ENCODE results near the gene MYH14. TPM values are rescaled to one million over a fixed set of nuclear protein-coding genes. Genes with fewer than 3 reads are reported as not detected.
"Not testable (repeated sequence)": the region's sequence is repeated elsewhere in the genome, so short reads cannot be mapped to it uniquely, and the experiment has no call there.

The MYH14 gene
- total and polyA plus RNA-seq, 2 of the 8 experiments (the other 6 are each of a cell fraction or from before 2014, with no cell fraction given): 17.3 to 28.6 TPM

DNA sequence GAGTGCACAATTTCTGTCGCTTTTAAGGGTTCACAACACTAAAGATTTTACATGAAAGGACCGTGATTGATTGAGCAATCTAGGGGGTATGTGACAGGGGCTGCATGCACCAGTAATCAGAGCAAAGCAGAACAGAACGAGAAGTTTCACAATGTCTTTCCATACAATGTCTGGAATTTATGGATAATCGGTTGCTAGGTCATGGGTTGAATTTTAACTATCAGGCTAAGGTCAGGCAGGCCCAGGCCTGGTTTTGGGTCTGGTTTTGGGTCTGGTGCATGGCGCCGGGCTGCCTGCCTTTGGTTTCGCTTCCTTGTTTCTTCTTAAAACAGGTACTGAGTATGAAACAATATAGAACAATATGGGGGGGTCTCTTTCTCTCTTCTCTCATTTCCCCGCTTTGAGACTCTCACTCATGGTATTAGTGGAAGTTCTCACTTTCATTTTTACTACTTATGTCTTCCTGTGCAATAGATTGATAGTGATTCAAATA is 143.7 kb downstream of the MYH14 start:
- not testable (repeated sequence) for H3K36me3 ChIP-seq (ENCODE audit: control insufficient read depth in 2 of 4, insufficient read depth in 4 of 4, low read length in 3 of 4); H3K27me3 ChIP-seq (replicated peaks in 1 of 4; ENCODE audit: control insufficient read depth in 3 of 4, extremely low read depth in 1 of 4, insufficient read depth in 3 of 4, low read length in 3 of 4); H2BK15ac ChIP-seq (ENCODE audit: low read length)

More for the DNA sequence above, 143.7 kb downstream of the MYH14 start:
- not testable (repeated sequence) for DNase-seq (ENCODE audit: low read depth in 1 of 2, low spot score in 2 of 2); H3K4me1 ChIP-seq (replicated peaks in 1 of 4; ENCODE audit: control insufficient read depth in 3 of 4, insufficient read depth in 4 of 4, low read length in 3 of 4); H3K79me2 ChIP-seq (ENCODE audit: control insufficient read depth in 1 of 2, insufficient read depth in 2 of 2, low read length in 2 of 2); H3K23ac ChIP-seq (ENCODE audit: insufficient read length); H3K14ac ChIP-seq (ENCODE audit: insufficient read length); H4K20me1 ChIP-seq (replicated peaks in 1 of 2; ENCODE audit: control insufficient read depth in 1 of 2, insufficient read depth in 2 of 2, low read length in 2 of 2); H3K56ac ChIP-seq (replicated peaks; ENCODE audit: insufficient read length, low read depth, low read length); H4K5ac ChIP-seq (ENCODE audit: insufficient read length, low read depth, low read length); H3K4me3 ChIP-seq (ENCODE audit: extremely low read depth in 1 of 4, insufficient read depth in 2 of 4, low read depth in 3 of 4, low read length in 4 of 4); H2BK20ac ChIP-seq (ENCODE audit: low read length); H3K4ac ChIP-seq (replicated peaks; ENCODE audit: insufficient read length, low read depth, low read length); H4K8ac ChIP-seq (ENCODE audit: extremely low read depth, insufficient read depth, low read length); FAIRE-seq; H3K9ac ChIP-seq (replicated peaks in 1 of 4; ENCODE audit: extremely low read depth in 1 of 4, low read depth in 3 of 4, low read length in 3 of 4); H3K79me1 ChIP-seq (ENCODE audit: low read depth, low read length); H3K23me2 ChIP-seq (ENCODE audit: low read depth, low read length); H3K18ac ChIP-seq (ENCODE audit: extremely low read depth, low read length); H2BK12ac ChIP-seq (ENCODE audit: low read depth, low read length); H3K27ac ChIP-seq (ENCODE audit: low read depth, low read length); H2BK5ac ChIP-seq (ENCODE audit: low read depth, low read length); H2AFZ ChIP-seq (ENCODE audit: low read length); H3K9me3 ChIP-seq (ENCODE audit: insufficient read depth in 2 of 2, low read depth in 1 of 2, low read length in 1 of 2); H3K4me2 ChIP-seq (ENCODE audit: insufficient read depth in 1 of 2, low read depth in 2 of 2, low read length in 2 of 2); H4K91ac ChIP-seq (replicated peaks; ENCODE audit: insufficient read length, low read length); H2BK120ac ChIP-seq (replicated peaks; ENCODE audit: low read depth, low read length); H2AK5ac ChIP-seq (ENCODE audit: low read depth, low read length)
- ChIA-PET POLR2A (ENCODE audit: partially characterized antibody) (interaction anchor here (0.7 kb wide), 1 partner anchor 355 kb away, joined by 3 read pairs; no protein-coding TSS in a partner anchor), CTCF (ENCODE audit: partially characterized antibody) (interaction anchor here (1.8 kb wide), 1 partner anchor 10 kb away, joined by 6 read pairs; no protein-coding TSS in a partner anchor)
- 81% methylated on average over 8 of the region's 8 CpGs; no CpG with 5 or more reads in 1 of the 2 experiments for WGBS, 2 experiments (ENCODE audit: extremely low coverage in 1 of 2, insufficient coverage in 1 of 2, insufficient read length in 1 of 2, insufficient replicate concordance in 2 of 2, low coverage in 1 of 2, low lambda C conversion rate in 2 of 2, missing lambda C conversion rate in 1 of 2)
